Esophagus squamous epithelium (tissue), 4 donors: Measurements from ENCODE around the gene MYOCOS.

Experiments
- POLR2A ChIP-seq, 4 donors: fragments of 450-650 bp; IDR thresholded peaks; one replicate each; pipeline ENCODE4 v1.6.1; 2017; ENCODE audit warnings: antibody characterized with exemption in 4 of 4, mild to moderate bottlenecking in 4 of 4, moderate library complexity in 3 of 4
- TF ChIP-seq, protein P1 (sequence below), 6 experiments: fragments of 450-650 bp in 4 of 6; fragments of 200-600 bp in 2 of 6; sonication (generic) in 2 of 6; IDR thresholded peaks; one replicate each; pipeline ENCODE4 v1.5.1; 2016 to 2019; ENCODE audit warnings: antibody characterized with exemption in 6 of 6, mild to moderate bottlenecking in 4 of 6, moderate library complexity in 4 of 6

DNA sequence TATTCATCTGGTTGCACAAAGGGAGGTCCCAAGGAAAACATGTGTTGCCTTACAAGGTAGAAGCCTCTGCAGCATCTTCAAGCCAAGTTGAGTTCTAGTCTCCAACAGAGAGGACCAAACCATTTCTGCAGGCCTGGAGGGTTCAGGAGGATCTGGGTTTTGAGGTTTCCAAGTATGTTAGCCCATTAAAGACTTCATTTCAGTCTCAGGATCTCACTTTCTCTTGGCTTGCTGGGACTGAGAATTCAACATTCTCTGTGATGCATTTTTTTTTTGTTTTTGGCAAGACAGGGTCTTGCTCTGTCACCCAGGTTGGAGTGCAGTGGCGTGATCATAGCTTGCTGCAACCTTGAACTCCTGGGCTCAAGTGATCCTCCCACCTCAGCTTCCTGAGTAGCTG, 8.8 kb upstream of the MYOCOS start:
- TF ChIP-seq, protein P1, sequence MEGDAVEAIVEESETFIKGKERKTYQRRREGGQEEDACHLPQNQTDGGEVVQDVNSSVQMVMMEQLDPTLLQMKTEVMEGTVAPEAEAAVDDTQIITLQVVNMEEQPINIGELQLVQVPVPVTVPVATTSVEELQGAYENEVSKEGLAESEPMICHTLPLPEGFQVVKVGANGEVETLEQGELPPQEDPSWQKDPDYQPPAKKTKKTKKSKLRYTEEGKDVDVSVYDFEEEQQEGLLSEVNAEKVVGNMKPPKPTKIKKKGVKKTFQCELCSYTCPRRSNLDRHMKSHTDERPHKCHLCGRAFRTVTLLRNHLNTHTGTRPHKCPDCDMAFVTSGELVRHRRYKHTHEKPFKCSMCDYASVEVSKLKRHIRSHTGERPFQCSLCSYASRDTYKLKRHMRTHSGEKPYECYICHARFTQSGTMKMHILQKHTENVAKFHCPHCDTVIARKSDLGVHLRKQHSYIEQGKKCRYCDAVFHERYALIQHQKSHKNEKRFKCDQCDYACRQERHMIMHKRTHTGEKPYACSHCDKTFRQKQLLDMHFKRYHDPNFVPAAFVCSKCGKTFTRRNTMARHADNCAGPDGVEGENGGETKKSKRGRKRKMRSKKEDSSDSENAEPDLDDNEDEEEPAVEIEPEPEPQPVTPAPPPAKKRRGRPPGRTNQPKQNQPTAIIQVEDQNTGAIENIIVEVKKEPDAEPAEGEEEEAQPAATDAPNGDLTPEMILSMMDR (IDR thresholded peaks at IDR 0.05), result no peak
- TF ChIP-seq POLR2A (IDR thresholded peaks at IDR 0.05), result no peak
